ENCODE results near the gene KLHDC2. TPM values are rescaled to one million over a fixed set of nuclear protein-coding genes. Genes with fewer than 3 reads are reported as not detected.

The KLHDC2 gene, protein sequence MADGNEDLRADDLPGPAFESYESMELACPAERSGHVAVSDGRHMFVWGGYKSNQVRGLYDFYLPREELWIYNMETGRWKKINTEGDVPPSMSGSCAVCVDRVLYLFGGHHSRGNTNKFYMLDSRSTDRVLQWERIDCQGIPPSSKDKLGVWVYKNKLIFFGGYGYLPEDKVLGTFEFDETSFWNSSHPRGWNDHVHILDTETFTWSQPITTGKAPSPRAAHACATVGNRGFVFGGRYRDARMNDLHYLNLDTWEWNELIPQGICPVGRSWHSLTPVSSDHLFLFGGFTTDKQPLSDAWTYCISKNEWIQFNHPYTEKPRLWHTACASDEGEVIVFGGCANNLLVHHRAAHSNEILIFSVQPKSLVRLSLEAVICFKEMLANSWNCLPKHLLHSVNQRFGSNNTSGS
- total RNA-seq = 40.6 and 48.3 TPM in 2 replicates

DNA sequence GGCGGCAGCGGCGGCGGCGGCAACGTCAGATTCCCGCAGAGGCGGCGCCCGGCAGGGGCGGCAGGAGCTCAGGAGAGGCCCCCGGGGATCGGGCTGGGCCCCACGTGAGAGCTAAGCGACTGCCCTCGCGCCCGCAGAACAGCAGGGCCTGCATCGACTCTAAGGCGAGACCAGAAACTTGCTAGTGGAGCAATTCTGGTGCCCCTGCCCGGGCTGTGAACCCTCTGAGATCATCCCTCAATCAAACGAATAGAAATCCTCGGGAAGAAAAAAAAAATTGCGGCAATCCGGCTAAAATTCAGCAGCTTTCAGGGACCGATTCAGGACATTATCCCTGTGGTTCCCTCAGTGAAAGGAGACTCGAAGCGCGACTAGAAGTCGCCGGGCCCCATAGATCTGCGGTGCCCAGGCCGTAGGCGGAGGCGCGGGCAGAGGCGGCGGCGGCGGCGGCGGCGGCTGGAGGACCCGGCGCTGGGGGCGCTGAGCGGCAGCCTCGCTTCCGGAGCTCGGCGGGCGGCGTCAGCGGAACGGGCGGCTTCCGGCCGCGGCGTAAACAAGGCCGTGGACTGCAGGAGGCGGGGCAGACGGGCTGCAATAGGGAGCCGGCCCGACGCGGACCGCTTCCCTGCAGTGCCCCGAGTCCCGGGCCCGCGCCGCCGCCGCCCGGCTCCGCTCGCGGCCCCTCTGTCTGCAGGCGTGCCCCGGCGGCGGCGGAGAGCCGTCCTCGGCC lies at the start of gene KLHDC2:
TSS of gene KLHDC2 (plus strand) at position 583 of the 730 bp plus-strand sequence. CDS start 316 bp downstream, outside the sequence.

Other genes starting within 250 kb of the KLHDC2 start
- gene RPS29, start 181.8 kb upstream of the KLHDC2 start, total RNA-seq = 3,960 and 5,089 TPM in 2 replicates
- gene LRR1, start 169.2 kb upstream of the KLHDC2 start, total RNA-seq = 28.8 and 38.5 TPM in 2 replicates
- 206 and 211 TPM in 2 replicates for gene RPL36AL, start 147.5 kb upstream of the KLHDC2 start, total RNA-seq
- 65.0 and 70.8 TPM in 2 replicates for gene MGAT2, start 147.4 kb upstream of the KLHDC2 start, total RNA-seq
- 8.2 and 10.1 TPM in 2 replicates for gene DNAAF2, start 132.9 kb upstream of the KLHDC2 start, total RNA-seq
- 24.4 and 25.4 TPM in 2 replicates for gene POLE2, start 79.9 kb upstream of the KLHDC2 start, total RNA-seq
- 0.30 and 1.2 TPM in 2 replicates for gene KLHDC1, start 75.0 kb upstream of the KLHDC2 start, total RNA-seq
- 12.2 and 19.7 TPM in 2 replicates for gene NEMF, start 84.6 kb downstream of the KLHDC2 start, total RNA-seq
- gene ARF6, start 124.9 kb downstream of the KLHDC2 start, total RNA-seq = 63.7 and 65.1 TPM in 2 replicates

All from bronchus fibroblast of lung (primary cell).